CD4-positive, alpha-beta T cell (primary cell): ENCODE measurements around the gene INPP5B. TPM values are rescaled to one million over a fixed set of nuclear protein-coding genes. Genes with fewer than 3 reads are reported as not detected.

Source experiments
- ATAC-seq: fragments of 200-7000 bp; cut with Tn5 transposase; one replicate; pipeline ENCODE4 v1.10.0; 2022; ENCODE audit warnings: mild to moderate bottlenecking; ENCODE audit not compliant: poor library complexity
- CTCF ChIA-PET: fragments of 350-600 bp; sonication (Branson Sonifier 250); formaldehyde crosslinking; loops from one replicate; lab custom pipeline; 2021; ENCODE audit warnings: antibody characterized with exemption, inconsistent platforms; lab: Charles Lee
- POLR2A ChIA-PET: fragments of 350-600 bp; sonication (Branson Sonifier 250); formaldehyde crosslinking; loops from one replicate; lab custom pipeline; 2021; ENCODE audit warnings: antibody characterized with exemption, inconsistent platforms; lab: Charles Lee
- DNase-seq, 14 experiments: peaks; one replicate each; pipeline ENCODE4 v3.0.0-alpha.2; 2013 to 2020; ENCODE audit warnings: mixed read lengths in 2 of 14
- H3K27ac ChIP-seq, 2 donors: one replicate each; pipeline versions ENCODE4 v1.5.1 to v1.7.0; 2013; ENCODE audit warnings: low read length in 2 of 2, low read depth in 1 of 2, mild to moderate bottlenecking in 1 of 2
- H3K27me3 ChIP-seq, 2 experiments: 1 replicate in 1 of 2; 2 replicates in 1 of 2; pipeline versions ENCODE4 v1.6.1 to v1.7.0; 2013; ENCODE audit warnings: low read length in 2 of 2, control low read depth in 1 of 2, mild to moderate bottlenecking in 1 of 2, moderate library complexity in 1 of 2; ENCODE audit not compliant: insufficient read depth in 2 of 2, control insufficient read depth in 1 of 2
- H3K36me3 ChIP-seq: one replicate; pipeline ENCODE4 v1.6.1; 2013; ENCODE audit warnings: low read length, control low read depth; ENCODE audit not compliant: insufficient read depth
- H3K4me1 ChIP-seq: one replicate; pipeline ENCODE4 v1.6.1; 2013; ENCODE audit warnings: low read length, control low read depth; ENCODE audit not compliant: insufficient read depth
- H3K4me3 ChIP-seq: one replicate; pipeline ENCODE4 v1.5.1; 2013; ENCODE audit warnings: mild to moderate bottlenecking, low read length, moderate library complexity
- H3K9me3 ChIP-seq, 2 experiments: 1 replicate in 1 of 2; 2 replicates in 1 of 2; pipeline versions ENCODE4 v1.6.1 to v1.7.0; 2013; ENCODE audit warnings: low read length in 2 of 2, mild to moderate bottlenecking in 2 of 2, control low read depth in 1 of 2, moderate library complexity in 1 of 2; ENCODE audit not compliant: control insufficient read depth in 1 of 2, insufficient read depth in 1 of 2
- H3K27ac Mint-ChIP-seq: one replicate; pipeline ENCODE4 v1.8.0; 2020; ENCODE audit warnings: mixed read lengths
- H3K27me3 Mint-ChIP-seq: one replicate; pipeline ENCODE4 v1.8.0; 2021; ENCODE audit warnings: mixed read lengths
- H3K36me3 Mint-ChIP-seq: one replicate; pipeline ENCODE4 v1.8.0; 2021; ENCODE audit warnings: low read depth, mixed read lengths
- H3K4me1 Mint-ChIP-seq: one replicate; pipeline ENCODE4 v1.8.0; 2021; ENCODE audit warnings: low read depth, mixed read lengths
- H3K4me3 Mint-ChIP-seq: one replicate; pipeline ENCODE4 v1.8.0; 2020; ENCODE audit warnings: mild to moderate bottlenecking, mixed read lengths
- H3K9me3 Mint-ChIP-seq: one replicate; pipeline ENCODE4 v1.8.0; 2020; ENCODE audit warnings: mixed read lengths
- intact Hi-C, 2 experiments: fragments of 100-400 bp; cut with DNase I in 1 of 2; cut with micrococcal nuclease in 1 of 2; formaldehyde crosslinking; loops; one replicate each; pipeline versions ENCODE4 v1.15.1 to v1.9.0; 2023 to 2025; cut with DNase I, micrococcal nuclease
- total RNA-seq, 174 experiments: library from RNA in 2 of 174; stranded (reverse) in 2 of 174; gene quantifications; one replicate each; pipeline ENCODE4 v1.2.3 and lab custom pipeline; 2021 to 2026
- TF ChIP-seq, protein P1 (sequence below): fragments of 200-600 bp; IDR thresholded peaks from one replicate; pipeline ENCODE4 v1.8.0; 2022; ENCODE audit warnings: antibody characterized with exemption, mild to moderate bottlenecking

INPP5B gene
- total RNA-seq, 2 experiments from 2014 or later = 11.7 to 12.7 TPM

DNA sequence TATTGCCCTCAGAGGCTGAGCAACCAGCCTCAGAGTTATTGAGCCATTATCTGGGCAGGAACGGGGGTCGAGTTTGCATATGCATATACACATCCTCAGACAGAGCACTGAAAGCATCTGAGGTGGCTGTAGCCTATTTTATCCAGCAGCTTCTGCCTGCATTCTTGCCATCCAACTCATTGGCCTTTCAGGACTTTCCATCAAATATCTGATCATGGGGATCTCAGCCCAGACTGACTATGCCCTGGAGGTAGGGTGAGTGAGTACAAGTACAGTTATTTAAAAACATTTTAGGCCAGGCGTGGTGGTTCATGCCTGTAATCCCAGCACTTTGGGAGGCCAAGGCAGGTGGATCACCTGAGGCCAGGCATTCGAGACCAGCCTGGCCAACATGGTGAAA, 85.7 kb downstream of the INPP5B start:
- H3K27ac ChIP-seq = no peak overlapping the region
- peaks cover 34% of the 10 kb centered on the region for H3K4me1 Mint-ChIP-seq
- peaks cover 25% of the 10 kb centered on the region for H3K36me3 ChIP-seq
- no peak overlapping the region for H3K27ac Mint-ChIP-seq
- no peaks in the 10 kb centered on the region for H3K9me3 ChIP-seq
- H3K36me3 Mint-ChIP-seq = peaks cover 58% of the 10 kb centered on the region
- POLR2A ChIA-PET = no interaction called here
- peaks cover 16% of the 10 kb centered on the region for H3K4me1 ChIP-seq
- intact Hi-C loops = loop anchor here in 1 of 2 experiments (2.0 to 5.0 kb wide), 3 partner anchors 72 to 1774 kb away; partner anchors contain the start of genes ADPRS and DNALI1
- DNase-seq = no peak
- no peak overlapping the region for H3K4me3 ChIP-seq
- no peaks in the 10 kb centered on the region for H3K27me3 Mint-ChIP-seq
- ATAC-seq = no peak
- H3K9me3 Mint-ChIP-seq = no peaks in the 10 kb centered on the region
- H3K4me3 Mint-ChIP-seq = peak overlapping the region; percentile 18
- TF ChIP-seq, protein P1, sequence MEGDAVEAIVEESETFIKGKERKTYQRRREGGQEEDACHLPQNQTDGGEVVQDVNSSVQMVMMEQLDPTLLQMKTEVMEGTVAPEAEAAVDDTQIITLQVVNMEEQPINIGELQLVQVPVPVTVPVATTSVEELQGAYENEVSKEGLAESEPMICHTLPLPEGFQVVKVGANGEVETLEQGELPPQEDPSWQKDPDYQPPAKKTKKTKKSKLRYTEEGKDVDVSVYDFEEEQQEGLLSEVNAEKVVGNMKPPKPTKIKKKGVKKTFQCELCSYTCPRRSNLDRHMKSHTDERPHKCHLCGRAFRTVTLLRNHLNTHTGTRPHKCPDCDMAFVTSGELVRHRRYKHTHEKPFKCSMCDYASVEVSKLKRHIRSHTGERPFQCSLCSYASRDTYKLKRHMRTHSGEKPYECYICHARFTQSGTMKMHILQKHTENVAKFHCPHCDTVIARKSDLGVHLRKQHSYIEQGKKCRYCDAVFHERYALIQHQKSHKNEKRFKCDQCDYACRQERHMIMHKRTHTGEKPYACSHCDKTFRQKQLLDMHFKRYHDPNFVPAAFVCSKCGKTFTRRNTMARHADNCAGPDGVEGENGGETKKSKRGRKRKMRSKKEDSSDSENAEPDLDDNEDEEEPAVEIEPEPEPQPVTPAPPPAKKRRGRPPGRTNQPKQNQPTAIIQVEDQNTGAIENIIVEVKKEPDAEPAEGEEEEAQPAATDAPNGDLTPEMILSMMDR = no peak
- H3K27me3 ChIP-seq = no peaks in the 10 kb centered on the region
- CTCF ChIA-PET = no interaction called here

DNA sequence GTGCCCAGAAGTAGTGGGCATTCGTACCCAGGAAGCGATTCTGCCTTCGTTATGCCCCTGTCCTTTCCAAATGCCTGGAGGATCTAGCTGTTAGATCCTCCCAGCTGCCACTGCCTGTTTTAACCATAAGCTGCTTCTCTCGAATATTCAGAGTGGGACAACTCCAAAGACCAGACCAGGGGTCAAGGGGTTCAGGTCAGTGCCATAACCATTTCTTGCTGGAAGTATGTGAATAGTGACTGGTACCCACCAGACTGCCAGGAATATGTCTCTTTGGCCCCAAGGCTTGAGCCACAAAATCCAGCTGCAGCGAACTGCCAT, 86.5 kb downstream of the INPP5B start:
- no peaks in the 10 kb centered on the region for H3K27me3 ChIP-seq
- Mint-ChIP-seq H3K9me3 (no peaks in the 10 kb centered on the region), H3K36me3 (peaks cover 55% of the 10 kb centered on the region), H3K4me3 (peak overlapping the region; percentile 98), H3K27ac (peak overlapping the region; percentile 87), H3K27me3 (no peaks in the 10 kb centered on the region), H3K4me1 (peaks cover 36% of the 10 kb centered on the region)
- peaks cover 19% of the 10 kb centered on the region for H3K36me3 ChIP-seq
- H3K4me1 ChIP-seq = peaks cover 18% of the 10 kb centered on the region
- no peak for DNase-seq
- H3K27ac ChIP-seq = peak overlapping the region; percentile 81 to 91
- CTCF ChIA-PET = interaction anchor here (0.6 to 1.7 kb wide), 10 partner anchors 10 to 979 kb away, joined by 3 to 13 read pairs (median 3); partner anchors contain the start of genes C1orf122 and YRDC
- TF ChIP-seq, protein P1 = peak; percentile 20
- intact Hi-C loops = loop anchor here (1.0 to 5.0 kb wide), 5 partner anchors 49 to 1773 kb away; partner anchors contain the start of genes ADPRS (in 1 of the 2), CDCA8 (in 1 of the 2) and DNALI1 (in 1 of the 2)
- H3K4me3 ChIP-seq = peak overlapping the region; percentile 88
- no peak for ATAC-seq
- POLR2A ChIA-PET = interaction anchor here (1.6 to 2.3 kb wide), 4 partner anchors 11 to 1878 kb away, joined by 3 to 32 read pairs (median 9); partner anchors contain the start of genes C1orf122, PPIE and YRDC
- no peaks in the 10 kb centered on the region for H3K9me3 ChIP-seq

- no peaks in the 10 kb centered on the region for H3K9me3 Mint-ChIP-seq
- H3K27ac Mint-ChIP-seq = peak within 1 kb of the TSS; percentile 87
- Histone ChIP-seq H3K4me3 (peak within 1 kb of the TSS; percentile 88), H3K27ac (peak within 1 kb of the TSS; percentile 81 to 91), H3K9me3 (no peaks in the 10 kb centered on the region), H3K4me1 (peaks cover 18% of the 10 kb centered on the region), H3K27me3 (no peaks in the 10 kb centered on the region), H3K36me3 (peaks cover 20% of the 10 kb centered on the region)
- peaks cover 56% of the 10 kb centered on the region for H3K36me3 Mint-ChIP-seq
- peaks cover 41% of the 10 kb centered on the region for H3K4me1 Mint-ChIP-seq
- CTCF ChIA-PET = interaction anchor here (0.9 to 1.7 kb wide), 12 partner anchors 10 to 372 kb away, joined by 3 to 13 read pairs (median 3); partner anchors contain the start of genes C1orf122, CDCA8 and YRDC
- no peaks in the 10 kb centered on the region for H3K27me3 Mint-ChIP-seq
- DNase-seq (peak; percentile 91 to 99 (median 95)), ATAC-seq (peak; percentile 98)
- H3K4me3 Mint-ChIP-seq = peak within 1 kb of the TSS; percentile 98
- POLR2A ChIA-PET = interaction anchor here (0.8 to 2.3 kb wide), 16 partner anchors 9 to 1879 kb away, joined by 3 to 32 read pairs (median 4); partner anchors contain the start of genes C1orf122, CDCA8, MEAF6 and PPIE
- TF ChIP-seq, protein P1 = peak; percentile 91
- intact Hi-C loops = loop anchor here (1.0 to 5.0 kb wide), 9 partner anchors 48 to 1772 kb away; partner anchors contain the start of genes CDCA8 (in 2 of the 2), GNL2 (in 2 of the 2), ADPRS (in 1 of the 2) and DNALI1 (in 1 of the 2)
Observed at GRCh38 chr1:37859507-37860345, 87.1 kb downstream of the INPP5B start, which contains the start of gene MTF1. TSS of gene MTF1 (minus strand) at chr1:37859592. CDS start at chr1:37857658, 1,934 bp downstream.
